ENCODE data around the gene SKIDA1. TPM values are rescaled to one million over a fixed set of nuclear protein-coding genes. Genes with fewer than 3 reads are reported as not detected.
A peak's percentile ranks its signal among the peaks of the same experiment; 100 is the strongest.

SKIDA1 gene
- total and polyA plus RNA-seq, 12 donors: 0.64 to 3.5 (median 2.4) TPM

GRCh38 chr10:21498377-21498776 lies 27.1 kb downstream of the SKIDA1 start:
- Histone ChIP-seq H3K4me3 (no peak overlapping the region), H3K4me1 (replicated peaks in 1 of 2) (peaks cover 4 to 6% of the 10 kb centered on the region in 2 donors), H3K36me3 (replicated peaks in 1 of 2) (no peaks in the 10 kb centered on the region), H3K27ac (no peak overlapping the region), H3K27me3 (no peaks in the 10 kb centered on the region), H3K9me3 (replicated peaks in 1 of 3) (no peaks in the 10 kb centered on the region)
- DNase-seq: no peak
- intact Hi-C loops (cut with DNase I): loop anchor here (5.0 to 10.0 kb wide), 2 partner anchors 234 to 456 kb away; no protein-coding TSS in a partner anchor
- no peak for TF ChIP-seq POLR2A (IDR thresholded peaks at IDR 0.05)
- TF ChIP-seq CTCF (IDR thresholded peaks at IDR 0.05): no peak
- 84 to 94% (median 89%) methylated on average over 2 of the region's 2 CpGs for WGBS, 4 donors

GRCh38 chr10:21497177-21497807 lies 28.2 kb downstream of the SKIDA1 start:
- TF ChIP-seq POLR2A (IDR thresholded peaks at IDR 0.05): peak in 1 of 2 donors; percentile 67
- no peak for TF ChIP-seq CTCF (IDR thresholded peaks at IDR 0.05)
- peak; percentile 96 to 98 (median 97) for DNase-seq
- H3K27me3 ChIP-seq: no peaks in the 10 kb centered on the region
- no peaks in the 10 kb centered on the region for H3K9me3 ChIP-seq (replicated peaks in 1 of 3)
- intact Hi-C loops (cut with DNase I): loop anchor here (5.0 to 10.0 kb wide), 2 partner anchors 235 to 458 kb away; no protein-coding TSS in a partner anchor
- WGBS, 4 donors: 1 to 7% (median 3%) methylated on average over 11 to 37 of the region's 37 CpGs
- peaks cover 4 to 6% of the 10 kb centered on the region in 2 donors for H3K4me1 ChIP-seq (replicated peaks in 1 of 2)
- peak overlapping the region in 3 of 5 donors; percentile 73 to 80 (median 74) for H3K27ac ChIP-seq
- no peaks in the 10 kb centered on the region for H3K36me3 ChIP-seq (replicated peaks in 1 of 2)
- peak overlapping the region in 2 of 4 donors; percentile 57 to 87 for H3K4me3 ChIP-seq

- Histone ChIP-seq H3K9me3 (replicated peaks in 1 of 3) (no peaks in the 10 kb centered on the region), H3K27me3 (no peaks in the 10 kb centered on the region), H3K4me1 (replicated peaks in 1 of 2) (peaks cover 4 to 6% of the 10 kb centered on the region in 2 donors), H3K36me3 (replicated peaks in 1 of 2) (no peaks in the 10 kb centered on the region), H3K4me3 (peak overlapping the region; percentile 41 to 87 (median 62)), H3K27ac (peak overlapping the region in 4 of 5 donors; percentile 32 to 80 (median 74))
- TF ChIP-seq POLR2A (IDR thresholded peaks at IDR 0.05) (no peak), CTCF (IDR thresholded peaks at IDR 0.05) (peak in 2 of 6 experiments; percentile 6 to 21)
- WGBS, 4 donors: 0 to 2% (median 0%) methylated on average over 22 to 72 of the region's 72 CpGs; no CpG with 5 or more reads in 1 of the 4 donors
- intact Hi-C loops (cut with DNase I): loop anchor here (5.0 to 10.0 kb wide), 2 partner anchors 236 to 458 kb away; no protein-coding TSS in a partner anchor
- DNase-seq: peak; percentile 54 to 72 (median 64)
Observed at GRCh38 chr10:21496343-21497176, 28.9 kb downstream of the SKIDA1 start.

Data from adrenal gland (tissue), 12 donors.